Activated naive CD4-positive, alpha-beta T cell treated with anti-CD3 and anti-CD28 coated beads, Interleukin-2, amount 50 U/mL, for 72 hours (primary cell): ENCODE data around the gene SLC9A9. TPM values are rescaled to one million over a fixed set of nuclear protein-coding genes. Genes with fewer than 3 reads are reported as not detected.
"Not testable (repeated sequence)": the region's sequence is repeated elsewhere in the genome, so short reads cannot be mapped to it uniquely, and the experiment has no call there.

Experiments
- ATAC-seq, 2 donors: fragments of 150-1000 bp; cut with Tn5 transposase; 2 replicates each; pipeline ENCODE4 v1.10.0; 2021; ENCODE audit warnings: mild to moderate bottlenecking in 2 of 2, moderate library complexity in 2 of 2
- DNase-seq, 2 donors: peaks; one replicate each; pipeline ENCODE4 v3.0.0; 2021 to 2022; ENCODE audit warnings: low spot score in 2 of 2
- H3K27ac Mint-ChIP-seq, 2 donors: one replicate each; pipeline ENCODE4 v1.8.0; 2022; ENCODE audit warnings: mild to moderate bottlenecking in 2 of 2, mixed read lengths in 2 of 2
- H3K36me3 Mint-ChIP-seq, 2 donors: one replicate each; pipeline ENCODE4 v1.8.0; 2022; ENCODE audit warnings: mixed read lengths in 2 of 2
- H3K9me3 Mint-ChIP-seq, 2 donors: one replicate each; pipeline ENCODE4 v1.8.0; 2022; ENCODE audit warnings: mixed read lengths in 2 of 2
- total RNA-seq, 2 donors: library from RNA; stranded (reverse); gene quantifications; one replicate each; pipeline ENCODE4 v1.2.3, GENCODE V29; 2022

The SLC9A9 gene
- total RNA-seq, 2 donors from 2014 or later = 2.3 to 2.5 TPM

- no peak for ATAC-seq
- Mint-ChIP-seq H3K27ac (no peak overlapping the region), H3K36me3 (peaks cover 9 to 24% of the 10 kb centered on the region in 2 donors), H3K9me3 (peaks cover 8 to 16% of the 10 kb centered on the region in 2 donors)
- no peak for DNase-seq
These were observed 23.4 kb downstream of the SLC9A9 start for GRCh38 chr3:143824735-143825385.

- DNase-seq = no peak
- H3K27ac Mint-ChIP-seq = peak overlapping the region in 1 of 2 donors; percentile 37
These were observed 25.5 kb downstream of the SLC9A9 start for GRCh38 chr3:143822798-143823197.

GRCh38 chr3:143822374-143822773 lies 25.9 kb downstream of the SLC9A9 start:
- ATAC-seq (no peak), DNase-seq (no peak)

More at GRCh38 chr3:143822798-143823197, 25.5 kb downstream of the SLC9A9 start:
- ATAC-seq = no peak
- Mint-ChIP-seq H3K9me3 (peaks cover 8 to 10% of the 10 kb centered on the region in 2 donors), H3K36me3 (peaks cover 9 to 18% of the 10 kb centered on the region in 2 donors)

GRCh38 chr3:143821862-143822261 lies 26.4 kb downstream of the SLC9A9 start:
- H3K9me3 Mint-ChIP-seq = peaks cover 7 to 8% of the 10 kb centered on the region in 2 donors
- H3K36me3 Mint-ChIP-seq = peaks cover 8 to 14% of the 10 kb centered on the region in 2 donors
- H3K27ac Mint-ChIP-seq = no peak overlapping the region
- no peak for DNase-seq
- peak; percentile 49 to 72 for ATAC-seq

More at GRCh38 chr3:143822374-143822773, 25.9 kb downstream of the SLC9A9 start:
- H3K27ac Mint-ChIP-seq = no peak overlapping the region
- H3K9me3 Mint-ChIP-seq = peaks cover 8 to 9% of the 10 kb centered on the region in 2 donors
- peaks cover 9 to 15% of the 10 kb centered on the region in 2 donors for H3K36me3 Mint-ChIP-seq

- Mint-ChIP-seq H3K36me3 (peaks cover 0 to 2% of the 10 kb centered on the region in 2 donors), H3K27ac (no peak overlapping the region), H3K9me3 (no peaks in the 10 kb centered on the region)
- no peak for DNase-seq
- ATAC-seq = no peak
These were observed 27.6 kb downstream of the SLC9A9 start for GRCh38 chr3:143820466-143821221.

- DNase-seq (no peak), ATAC-seq (no peak)
- Mint-ChIP-seq H3K9me3 (no peaks in the 10 kb centered on the region), H3K27ac (no peak overlapping the region), H3K36me3 (no peaks in the 10 kb centered on the region)
These were observed 28.4 kb downstream of the SLC9A9 start for GRCh38 chr3:143819890-143820289.

- Mint-ChIP-seq H3K9me3 (no peaks in the 10 kb centered on the region), H3K36me3 (peaks cover 0 to 8% of the 10 kb centered on the region in 2 donors), H3K27ac (peak overlapping the region; percentile 58 to 61)
- peak; percentile 81 to 86 for ATAC-seq
- no peak for DNase-seq
These were observed 33.8 kb downstream of the SLC9A9 start for GRCh38 chr3:143814443-143814889.

- DNase-seq (no peak), ATAC-seq (no peak)
- no peak overlapping the region for H3K27ac Mint-ChIP-seq
- no peaks in the 10 kb centered on the region for H3K9me3 Mint-ChIP-seq
- H3K36me3 Mint-ChIP-seq = peaks cover 0 to 8% of the 10 kb centered on the region in 2 donors
These were observed 35.8 kb downstream of the SLC9A9 start for GRCh38 chr3:143812481-143812880.

- Mint-ChIP-seq H3K9me3 (no peaks in the 10 kb centered on the region), H3K36me3 (peaks cover 0 to 8% of the 10 kb centered on the region in 2 donors), H3K27ac (no peak overlapping the region)
- ATAC-seq = no peak
- no peak for DNase-seq
These were observed 36.7 kb downstream of the SLC9A9 start for GRCh38 chr3:143811602-143812001.

- H3K27ac Mint-ChIP-seq = no peak overlapping the region
- ATAC-seq = no peak
- DNase-seq = no peak
These were observed 37.4 kb downstream of the SLC9A9 start for GRCh38 chr3:143810953-143811265.

GRCh38 chr3:143810166-143810952 lies 37.9 kb downstream of the SLC9A9 start:
- DNase-seq (no peak), ATAC-seq (no peak)
- H3K27ac Mint-ChIP-seq = no peak overlapping the region
- H3K9me3 Mint-ChIP-seq = no peaks in the 10 kb centered on the region
- H3K36me3 Mint-ChIP-seq = peaks cover 0 to 8% of the 10 kb centered on the region in 2 donors

More at GRCh38 chr3:143810953-143811265, 37.4 kb downstream of the SLC9A9 start:
- no peaks in the 10 kb centered on the region for H3K9me3 Mint-ChIP-seq
- peaks cover 0 to 8% of the 10 kb centered on the region in 2 donors for H3K36me3 Mint-ChIP-seq

- Mint-ChIP-seq H3K36me3 (peaks cover 0 to 7% of the 10 kb centered on the region in 2 donors), H3K27ac (no peak overlapping the region), H3K9me3 (no peaks in the 10 kb centered on the region)
- no peak for ATAC-seq
- no peak for DNase-seq
These were observed 39.1 kb downstream of the SLC9A9 start for GRCh38 chr3:143809121-143809621.

- ATAC-seq = peak in 1 of 2 donors; percentile 97
- H3K36me3 Mint-ChIP-seq = no peaks in the 10 kb centered on the region
- no peak overlapping the region for H3K27ac Mint-ChIP-seq
- no peak for DNase-seq
- H3K9me3 Mint-ChIP-seq = no peaks in the 10 kb centered on the region
These were observed 40.2 kb downstream of the SLC9A9 start for GRCh38 chr3:143808030-143808429.

GRCh38 chr3:143806038-143806437 lies 42.2 kb downstream of the SLC9A9 start:
- Mint-ChIP-seq H3K27ac (no peak overlapping the region), H3K9me3 (no peaks in the 10 kb centered on the region), H3K36me3 (no peaks in the 10 kb centered on the region)
- no peak for DNase-seq
- ATAC-seq = no peak

- not testable (repeated sequence) for H3K9me3 Mint-ChIP-seq, DNase-seq, H3K27ac Mint-ChIP-seq, ATAC-seq, H3K36me3 Mint-ChIP-seq
These were observed 42.8 kb downstream of the SLC9A9 start for GRCh38 chr3:143805476-143805875.

- H3K27ac Mint-ChIP-seq, H3K36me3 Mint-ChIP-seq, H3K9me3 Mint-ChIP-seq, ATAC-seq, DNase-seq: not testable (repeated sequence)
These were observed 47.2 kb downstream of the SLC9A9 start for GRCh38 chr3:143801046-143801445.

GRCh38 chr3:143798151-143798550 lies 50.1 kb downstream of the SLC9A9 start:
- H3K27ac Mint-ChIP-seq = peak overlapping the region in 1 of 2 donors; percentile 59
- not testable (repeated sequence) for H3K9me3 Mint-ChIP-seq, H3K36me3 Mint-ChIP-seq, DNase-seq, ATAC-seq
